ENCODE measurements around the gene SKAP1.

DNA sequence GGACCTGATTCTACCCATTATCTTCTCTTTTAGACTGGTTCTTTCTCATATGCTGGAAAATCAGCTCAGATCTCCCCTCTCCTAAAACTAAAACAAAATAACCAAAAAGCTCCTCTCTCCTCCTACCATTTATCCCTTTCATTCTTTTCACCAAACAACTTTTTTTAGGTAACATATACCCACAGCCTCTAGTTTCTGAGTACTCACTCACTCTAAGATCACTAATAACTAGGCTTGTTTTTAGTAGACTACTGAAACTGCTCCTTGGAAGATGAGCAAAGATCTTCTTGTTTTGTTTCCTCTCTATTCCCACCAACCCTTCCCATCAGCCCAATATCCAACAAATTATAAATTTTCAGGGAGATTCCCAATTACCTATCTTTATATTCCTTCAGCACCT, 129.0 kb downstream of the SKAP1 start:
- TF ChIP-seq, protein P1, sequence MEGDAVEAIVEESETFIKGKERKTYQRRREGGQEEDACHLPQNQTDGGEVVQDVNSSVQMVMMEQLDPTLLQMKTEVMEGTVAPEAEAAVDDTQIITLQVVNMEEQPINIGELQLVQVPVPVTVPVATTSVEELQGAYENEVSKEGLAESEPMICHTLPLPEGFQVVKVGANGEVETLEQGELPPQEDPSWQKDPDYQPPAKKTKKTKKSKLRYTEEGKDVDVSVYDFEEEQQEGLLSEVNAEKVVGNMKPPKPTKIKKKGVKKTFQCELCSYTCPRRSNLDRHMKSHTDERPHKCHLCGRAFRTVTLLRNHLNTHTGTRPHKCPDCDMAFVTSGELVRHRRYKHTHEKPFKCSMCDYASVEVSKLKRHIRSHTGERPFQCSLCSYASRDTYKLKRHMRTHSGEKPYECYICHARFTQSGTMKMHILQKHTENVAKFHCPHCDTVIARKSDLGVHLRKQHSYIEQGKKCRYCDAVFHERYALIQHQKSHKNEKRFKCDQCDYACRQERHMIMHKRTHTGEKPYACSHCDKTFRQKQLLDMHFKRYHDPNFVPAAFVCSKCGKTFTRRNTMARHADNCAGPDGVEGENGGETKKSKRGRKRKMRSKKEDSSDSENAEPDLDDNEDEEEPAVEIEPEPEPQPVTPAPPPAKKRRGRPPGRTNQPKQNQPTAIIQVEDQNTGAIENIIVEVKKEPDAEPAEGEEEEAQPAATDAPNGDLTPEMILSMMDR (IDR thresholded peaks at IDR 0.05) = no peak
- no peak for TF ChIP-seq ZFX (IDR thresholded peaks at IDR 0.05; ENCODE audit: borderline replicate concordance)
